ENCODE results near the gene WDR64. TPM values are rescaled to one million over a fixed set of nuclear protein-coding genes. Genes with fewer than 3 reads are reported as not detected.
"Not testable (repeated sequence)": the region's sequence is repeated elsewhere in the genome, so short reads cannot be mapped to it uniquely, and the experiment has no call there.

WDR64 gene
- total and polyA plus RNA-seq, 2 donors (not counting 3 experiments of a cell fraction or from before 2014, with no cell fraction given), result not detected

- TF ChIP-seq MYC (IDR thresholded peaks at IDR 0.05; ENCODE audit: low read depth, low read length) (no peak), JUN (IDR thresholded peaks at IDR 0.05; ENCODE audit: borderline replicate concordance, insufficient read depth, insufficient read length, low read depth) (no peak)
- H3K9me1 ChIP-seq (replicated peaks; ENCODE audit: control insufficient read depth, extremely low read depth, insufficient read depth, low read length), result no peaks in the 10 kb centered on the region
- H3K36me3 ChIP-seq (ENCODE audit: control insufficient read depth in 2 of 2, extremely low read depth in 1 of 2, insufficient read depth in 2 of 2, low read length in 2 of 2), result no peaks in the 10 kb centered on the region
- ChIA-PET CTCF (no interaction called here), POLR2A (no interaction called here)
- no peaks in the 10 kb centered on the region for H3K79me2 ChIP-seq (ENCODE audit: control insufficient read depth, insufficient read depth, low read length)
- no TSS peak for BruUV-seq (replicated peaks)
- no peak overlapping the region for H3K27ac ChIP-seq (ENCODE audit: insufficient read depth, low read depth, low read length)
- H3K4me1 ChIP-seq (ENCODE audit: control insufficient read depth, extremely low read depth, insufficient read depth, low read length), result no peaks in the 10 kb centered on the region
- H3K27me3 ChIP-seq (ENCODE audit: control insufficient read depth in 2 of 2, insufficient read depth in 2 of 2, low read length in 2 of 2), result no peaks in the 10 kb centered on the region
- H4K20me1 ChIP-seq (replicated peaks; ENCODE audit: control insufficient read depth, extremely low read depth, insufficient read depth, low read length), result no peaks in the 10 kb centered on the region
- H3K4me2 ChIP-seq (ENCODE audit: insufficient read depth, low read length), result no peak overlapping the region
- no peak overlapping the region for H2AFZ ChIP-seq (ENCODE audit: low read depth, low read length)
- intact Hi-C loops (cut with micrococcal nuclease) (no loop called here), dilution Hi-C loops (cut with MboI; ENCODE audit: extremely low pct_ligation_motif_present, low sequenced_read_pairs) (no loop called here)
- no peak overlapping the region for H3K9ac ChIP-seq (replicated peaks; ENCODE audit: extremely low read depth, insufficient read depth, low read length)
- FAIRE-seq (no peak), DNase-seq (ENCODE audit: low read depth, low spot score) (no peak)
- H3K9me3 ChIP-seq (replicated peaks; ENCODE audit: control insufficient read depth, insufficient read depth, low read length), result no peaks in the 10 kb centered on the region
- no peak overlapping the region for H3K4me3 ChIP-seq (replicated peaks in 1 of 3; ENCODE audit: insufficient read depth in 1 of 3, low read depth in 1 of 3, low read length in 3 of 3)
Measured at GRCh38 chr1:241701483-241702295, 49.6 kb downstream of the WDR64 start.

- no peak for FAIRE-seq
- Histone ChIP-seq H3K27me3 (ENCODE audit: control insufficient read depth in 2 of 2, insufficient read depth in 2 of 2, low read length in 2 of 2) (no peaks in the 10 kb centered on the region), H3K9ac (replicated peaks; ENCODE audit: extremely low read depth, insufficient read depth, low read length) (no peak overlapping the region), H3K27ac (ENCODE audit: insufficient read depth, low read depth, low read length) (no peak overlapping the region), H3K4me3 (replicated peaks in 1 of 3; ENCODE audit: insufficient read depth in 1 of 3, low read depth in 1 of 3, low read length in 3 of 3) (no peak overlapping the region), H3K4me1 (ENCODE audit: control insufficient read depth, extremely low read depth, insufficient read depth, low read length) (no peaks in the 10 kb centered on the region), H3K9me1 (replicated peaks; ENCODE audit: control insufficient read depth, extremely low read depth, insufficient read depth, low read length) (no peaks in the 10 kb centered on the region), H3K4me2 (ENCODE audit: insufficient read depth, low read length) (no peak overlapping the region), H2AFZ (ENCODE audit: low read depth, low read length) (no peak overlapping the region), H3K9me3 (replicated peaks; ENCODE audit: control insufficient read depth, insufficient read depth, low read length) (no peaks in the 10 kb centered on the region), H3K79me2 (ENCODE audit: control insufficient read depth, insufficient read depth, low read length) (no peaks in the 10 kb centered on the region), H3K36me3 (ENCODE audit: control insufficient read depth in 2 of 2, extremely low read depth in 1 of 2, insufficient read depth in 2 of 2, low read length in 2 of 2) (no peaks in the 10 kb centered on the region), H4K20me1 (replicated peaks; ENCODE audit: control insufficient read depth, extremely low read depth, insufficient read depth, low read length) (no peaks in the 10 kb centered on the region)
- TF ChIP-seq, protein P1, sequence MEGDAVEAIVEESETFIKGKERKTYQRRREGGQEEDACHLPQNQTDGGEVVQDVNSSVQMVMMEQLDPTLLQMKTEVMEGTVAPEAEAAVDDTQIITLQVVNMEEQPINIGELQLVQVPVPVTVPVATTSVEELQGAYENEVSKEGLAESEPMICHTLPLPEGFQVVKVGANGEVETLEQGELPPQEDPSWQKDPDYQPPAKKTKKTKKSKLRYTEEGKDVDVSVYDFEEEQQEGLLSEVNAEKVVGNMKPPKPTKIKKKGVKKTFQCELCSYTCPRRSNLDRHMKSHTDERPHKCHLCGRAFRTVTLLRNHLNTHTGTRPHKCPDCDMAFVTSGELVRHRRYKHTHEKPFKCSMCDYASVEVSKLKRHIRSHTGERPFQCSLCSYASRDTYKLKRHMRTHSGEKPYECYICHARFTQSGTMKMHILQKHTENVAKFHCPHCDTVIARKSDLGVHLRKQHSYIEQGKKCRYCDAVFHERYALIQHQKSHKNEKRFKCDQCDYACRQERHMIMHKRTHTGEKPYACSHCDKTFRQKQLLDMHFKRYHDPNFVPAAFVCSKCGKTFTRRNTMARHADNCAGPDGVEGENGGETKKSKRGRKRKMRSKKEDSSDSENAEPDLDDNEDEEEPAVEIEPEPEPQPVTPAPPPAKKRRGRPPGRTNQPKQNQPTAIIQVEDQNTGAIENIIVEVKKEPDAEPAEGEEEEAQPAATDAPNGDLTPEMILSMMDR (IDR thresholded peaks at IDR 0.05; ENCODE audit: extremely low read depth in 1 of 2, insufficient read depth in 1 of 2, low read depth in 1 of 2, low read length in 2 of 2), result no peak
- no peak for TF ChIP-seq MYC (IDR thresholded peaks at IDR 0.05; ENCODE audit: low read depth, low read length)
- no peak for TF ChIP-seq JUN (IDR thresholded peaks at IDR 0.05; ENCODE audit: borderline replicate concordance, insufficient read depth, insufficient read length, low read depth)
- no peak for TF ChIP-seq POLR2AphosphoS5 (IDR thresholded peaks at IDR 0.05; ENCODE audit: insufficient read depth, low read depth, low read length)
- no peak for TF ChIP-seq GATA2 (IDR thresholded peaks at IDR 0.05; ENCODE audit: insufficient read depth, insufficient read length, low read depth, low read length)
- no TSS peak for BruUV-seq (replicated peaks)
- ChIA-PET CTCF (no interaction called here), POLR2A (no interaction called here)
- no peak for DNase-seq (ENCODE audit: low read depth, low spot score)
- intact Hi-C loops (cut with micrococcal nuclease), result no loop called here
- dilution Hi-C loops (cut with MboI; ENCODE audit: extremely low pct_ligation_motif_present, low sequenced_read_pairs), result no loop called here
Measured at GRCh38 chr1:241702442-241703373, 50.6 kb downstream of the WDR64 start.

GRCh38 chr1:241703739-241704138, 51.7 kb downstream of the WDR64 start:
- H3K9me3 ChIP-seq (replicated peaks; ENCODE audit: control insufficient read depth, insufficient read depth, low read length); CTCF ChIA-PET; H2AFZ ChIP-seq (ENCODE audit: low read depth, low read length); H3K9me1 ChIP-seq (replicated peaks; ENCODE audit: control insufficient read depth, extremely low read depth, insufficient read depth, low read length); H3K4me3 ChIP-seq (replicated peaks in 1 of 3; ENCODE audit: insufficient read depth in 1 of 3, low read depth in 1 of 3, low read length in 3 of 3); dilution Hi-C loops (cut with MboI; ENCODE audit: extremely low pct_ligation_motif_present, low sequenced_read_pairs); H3K9ac ChIP-seq (replicated peaks; ENCODE audit: extremely low read depth, insufficient read depth, low read length); DNase-seq (ENCODE audit: low read depth, low spot score); intact Hi-C loops (cut with micrococcal nuclease); BruUV-seq (replicated peaks); H3K27ac ChIP-seq (ENCODE audit: insufficient read depth, low read depth, low read length); H4K20me1 ChIP-seq (replicated peaks; ENCODE audit: control insufficient read depth, extremely low read depth, insufficient read depth, low read length); H3K27me3 ChIP-seq (ENCODE audit: control insufficient read depth in 2 of 2, insufficient read depth in 2 of 2, low read length in 2 of 2); H3K36me3 ChIP-seq (ENCODE audit: control insufficient read depth in 2 of 2, extremely low read depth in 1 of 2, insufficient read depth in 2 of 2, low read length in 2 of 2); FAIRE-seq; H3K79me2 ChIP-seq (ENCODE audit: control insufficient read depth, insufficient read depth, low read length); H3K4me1 ChIP-seq (ENCODE audit: control insufficient read depth, extremely low read depth, insufficient read depth, low read length); POLR2A ChIA-PET; H3K4me2 ChIP-seq (ENCODE audit: insufficient read depth, low read length): not testable (repeated sequence)

Data from endothelial cell of umbilical vein (primary cell).